ENCODE measurements around the gene DNAL4. TPM values are rescaled to one million over a fixed set of nuclear protein-coding genes. Genes with fewer than 3 reads are reported as not detected.

DNAL4 gene
- total RNA-seq, 1 donor from 2014 or later = 10.0 TPM

DNA sequence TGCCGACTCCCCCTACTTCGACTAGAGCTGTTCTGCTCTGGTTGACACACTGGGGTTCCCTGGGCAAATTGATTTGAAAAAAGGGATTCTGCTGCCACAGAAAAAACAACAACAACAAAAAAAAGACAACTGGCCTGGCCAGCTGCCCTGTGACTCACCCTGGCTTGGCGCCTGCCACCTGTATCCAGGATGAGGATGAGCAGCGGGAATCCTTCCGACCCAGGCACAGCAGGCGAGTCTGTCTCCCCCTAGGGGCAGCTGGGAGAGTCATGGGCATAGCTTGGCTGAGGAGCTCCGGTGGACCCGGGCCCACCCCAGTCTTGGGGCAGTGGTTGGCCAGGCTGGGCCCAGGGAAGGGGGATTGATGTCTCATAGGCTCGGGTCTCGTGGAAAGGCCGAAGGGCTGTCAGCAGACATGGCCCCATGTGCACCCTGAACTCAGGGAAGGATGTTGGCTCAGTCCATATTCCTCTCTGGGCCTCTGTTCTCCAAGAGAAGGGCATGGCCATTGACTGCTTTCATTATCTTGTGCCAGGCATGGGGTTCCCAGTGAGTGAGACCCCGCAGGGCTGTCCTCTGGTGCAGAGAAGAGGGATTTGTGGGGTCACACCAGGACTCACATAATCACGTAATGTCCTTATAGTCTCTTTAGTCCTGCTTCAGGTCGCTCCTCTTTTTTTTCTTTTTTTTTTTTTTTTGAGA, 27.7 kb downstream of the DNAL4 start:
- H3K36me3 ChIP-seq = no peaks in the 10 kb centered on the region
- H3K4me1 ChIP-seq = peaks cover 3% of the 10 kb centered on the region
- intact Hi-C loops (cut with micrococcal nuclease) = loop anchor here (10.0 kb wide), 1 partner anchor 239 kb away; no protein-coding TSS in a partner anchor
- H3K9me3 ChIP-seq (replicated peaks) = no peaks in the 10 kb centered on the region
- no peak overlapping the region for H3K4me3 ChIP-seq
- TF ChIP-seq, protein P1, sequence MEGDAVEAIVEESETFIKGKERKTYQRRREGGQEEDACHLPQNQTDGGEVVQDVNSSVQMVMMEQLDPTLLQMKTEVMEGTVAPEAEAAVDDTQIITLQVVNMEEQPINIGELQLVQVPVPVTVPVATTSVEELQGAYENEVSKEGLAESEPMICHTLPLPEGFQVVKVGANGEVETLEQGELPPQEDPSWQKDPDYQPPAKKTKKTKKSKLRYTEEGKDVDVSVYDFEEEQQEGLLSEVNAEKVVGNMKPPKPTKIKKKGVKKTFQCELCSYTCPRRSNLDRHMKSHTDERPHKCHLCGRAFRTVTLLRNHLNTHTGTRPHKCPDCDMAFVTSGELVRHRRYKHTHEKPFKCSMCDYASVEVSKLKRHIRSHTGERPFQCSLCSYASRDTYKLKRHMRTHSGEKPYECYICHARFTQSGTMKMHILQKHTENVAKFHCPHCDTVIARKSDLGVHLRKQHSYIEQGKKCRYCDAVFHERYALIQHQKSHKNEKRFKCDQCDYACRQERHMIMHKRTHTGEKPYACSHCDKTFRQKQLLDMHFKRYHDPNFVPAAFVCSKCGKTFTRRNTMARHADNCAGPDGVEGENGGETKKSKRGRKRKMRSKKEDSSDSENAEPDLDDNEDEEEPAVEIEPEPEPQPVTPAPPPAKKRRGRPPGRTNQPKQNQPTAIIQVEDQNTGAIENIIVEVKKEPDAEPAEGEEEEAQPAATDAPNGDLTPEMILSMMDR (IDR thresholded peaks at IDR 0.05; ENCODE audit: borderline replicate concordance) = peak; percentile 74
- H3K27ac ChIP-seq (replicated peaks) = no peak overlapping the region
- peak; percentile 38 for DNase-seq
- peaks cover 9% of the 10 kb centered on the region for H3K27me3 ChIP-seq (ENCODE audit: low read depth)

DNA sequence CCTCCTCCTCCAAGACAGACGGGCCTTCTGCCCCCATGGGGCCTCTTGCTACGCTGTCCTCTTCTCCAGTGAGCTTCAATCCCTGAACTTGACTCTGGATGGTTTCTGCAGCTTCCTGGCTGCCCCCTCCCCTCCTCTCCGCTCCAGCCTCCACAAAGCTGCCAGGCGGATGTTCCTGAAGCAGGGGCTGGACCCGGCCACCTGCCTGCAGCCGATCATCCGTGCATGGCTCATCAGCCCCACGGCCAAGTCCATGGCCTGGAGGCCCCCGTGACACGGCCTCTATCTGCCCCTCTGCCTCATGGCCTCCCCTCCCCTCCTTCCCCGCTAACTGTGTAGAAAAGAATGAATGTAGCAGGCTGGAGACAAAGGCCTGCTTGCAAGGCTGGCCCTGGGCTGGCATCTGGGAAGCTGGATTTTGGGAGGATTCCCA, 31.4 kb downstream of the DNAL4 start:
- no peak overlapping the region for H3K4me3 ChIP-seq
- H3K9me3 ChIP-seq (replicated peaks) = no peaks in the 10 kb centered on the region
- H3K4me1 ChIP-seq = no peaks in the 10 kb centered on the region
- H3K27ac ChIP-seq (replicated peaks) = no peak overlapping the region
- intact Hi-C loops (cut with micrococcal nuclease) = loop anchor here (10.0 kb wide), 1 partner anchor 242 kb away; no protein-coding TSS in a partner anchor
- no peaks in the 10 kb centered on the region for H3K36me3 ChIP-seq
- no peak for DNase-seq
- TF ChIP-seq, protein P1 (IDR thresholded peaks at IDR 0.05; ENCODE audit: borderline replicate concordance) = no peak
- peaks cover 9% of the 10 kb centered on the region for H3K27me3 ChIP-seq (ENCODE audit: low read depth)

DNA sequence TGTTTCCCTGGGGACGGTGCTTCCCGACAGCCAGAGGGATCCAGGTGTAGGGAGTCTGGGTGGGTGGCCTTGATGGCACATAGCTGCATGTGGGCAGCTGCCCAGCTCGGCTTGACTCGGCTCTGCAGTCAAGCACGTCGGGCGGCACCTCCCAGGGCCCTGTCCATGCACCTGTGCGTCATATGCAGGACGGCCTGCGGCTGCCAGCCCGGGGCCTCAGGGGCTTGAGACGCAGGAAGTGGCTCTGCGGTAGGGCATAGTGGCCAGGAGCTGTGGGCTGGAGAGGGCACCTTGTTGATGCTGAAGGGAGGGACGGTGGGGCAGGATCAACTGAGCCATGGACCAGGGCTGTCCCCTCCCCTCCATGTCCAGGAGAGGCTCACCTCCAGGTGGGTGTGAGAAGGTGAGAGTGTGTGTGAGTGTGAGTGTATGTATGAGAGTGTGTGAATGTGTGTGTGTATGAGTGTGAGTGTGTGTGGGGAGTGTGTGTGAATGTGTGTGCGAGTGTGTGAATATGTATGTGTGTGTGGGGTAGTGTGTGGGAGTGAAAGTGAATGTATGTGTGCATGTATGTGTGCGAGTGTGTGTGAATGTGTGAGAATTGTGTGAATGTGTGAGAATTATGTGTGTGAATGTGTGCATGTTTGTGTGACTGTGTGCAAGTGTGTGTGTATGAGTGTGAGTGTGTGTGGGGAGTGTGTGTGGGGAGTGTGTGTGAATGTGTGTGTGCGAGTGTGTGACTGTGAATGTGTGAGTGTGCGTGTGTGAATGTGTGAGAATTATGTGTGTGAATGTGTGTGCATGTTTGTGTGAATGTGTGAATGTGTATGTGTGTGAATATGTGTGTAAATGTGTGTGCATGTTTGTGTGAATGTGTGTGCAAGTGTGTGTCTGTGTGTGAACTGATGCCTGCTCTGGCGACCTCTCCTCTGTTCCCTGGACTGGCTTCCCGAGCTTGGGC, 32.5 kb downstream of the DNAL4 start:
- TF ChIP-seq, protein P1 (IDR thresholded peaks at IDR 0.05; ENCODE audit: borderline replicate concordance) = no peak
- intact Hi-C loops (cut with micrococcal nuclease) = loop anchor here (10.0 kb wide), 1 partner anchor 243 kb away; no protein-coding TSS in a partner anchor
- Histone ChIP-seq H3K4me3 (no peak overlapping the region), H3K36me3 (no peaks in the 10 kb centered on the region), H3K4me1 (peaks cover 6% of the 10 kb centered on the region), H3K27me3 (ENCODE audit: low read depth) (peaks cover 9% of the 10 kb centered on the region), H3K27ac (replicated peaks) (no peak overlapping the region), H3K9me3 (replicated peaks) (no peaks in the 10 kb centered on the region)
- DNase-seq = no peak

DNA sequence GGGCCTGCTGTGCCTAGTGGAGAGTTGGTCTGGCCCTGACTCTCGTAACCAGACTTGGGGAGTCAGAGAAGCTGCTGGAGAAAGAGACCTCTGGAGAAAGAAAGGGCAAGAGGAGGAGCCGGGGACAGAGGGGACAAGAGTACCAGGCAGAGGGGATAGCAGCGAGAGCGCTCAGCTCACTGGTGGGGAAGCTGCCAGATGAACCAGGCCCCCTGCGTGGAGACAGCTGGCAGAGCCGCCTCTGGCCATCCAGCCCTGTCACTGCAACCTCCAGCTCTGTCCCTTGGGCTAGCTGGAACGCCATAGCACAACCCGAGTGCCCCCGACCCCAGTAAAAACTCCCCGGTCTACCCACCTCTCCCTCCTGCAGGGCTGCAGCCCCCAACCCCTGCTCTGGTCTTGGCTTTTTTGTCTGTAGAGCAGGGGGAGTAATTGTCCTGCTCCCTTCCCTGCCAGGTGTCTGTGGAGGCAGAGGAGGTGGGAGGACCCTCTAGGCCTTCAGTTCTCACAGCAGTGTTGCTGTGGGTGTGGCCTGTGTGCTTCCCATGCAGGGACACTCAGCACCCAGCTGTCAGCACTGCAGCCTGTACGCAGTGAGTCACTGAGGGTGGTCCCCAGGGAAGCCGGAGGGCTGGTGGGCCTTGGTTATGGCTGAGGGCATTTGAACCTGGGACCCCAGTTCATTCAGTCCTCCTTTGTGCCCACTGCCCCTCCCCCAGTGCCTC, 33.3 kb downstream of the DNAL4 start:
- peaks cover 5% of the 10 kb centered on the region for H3K27me3 ChIP-seq (ENCODE audit: low read depth)
- H3K4me1 ChIP-seq = peaks cover 12% of the 10 kb centered on the region
- H3K27ac ChIP-seq (replicated peaks) = no peak overlapping the region
- TF ChIP-seq, protein P1 (IDR thresholded peaks at IDR 0.05; ENCODE audit: borderline replicate concordance) = no peak
- DNase-seq = no peak
- no peak overlapping the region for H3K4me3 ChIP-seq
- intact Hi-C loops (cut with micrococcal nuclease) = loop anchor here (10.0 kb wide), 1 partner anchor 244 kb away; no protein-coding TSS in a partner anchor
- H3K9me3 ChIP-seq (replicated peaks) = no peaks in the 10 kb centered on the region
- no peaks in the 10 kb centered on the region for H3K36me3 ChIP-seq

DNA sequence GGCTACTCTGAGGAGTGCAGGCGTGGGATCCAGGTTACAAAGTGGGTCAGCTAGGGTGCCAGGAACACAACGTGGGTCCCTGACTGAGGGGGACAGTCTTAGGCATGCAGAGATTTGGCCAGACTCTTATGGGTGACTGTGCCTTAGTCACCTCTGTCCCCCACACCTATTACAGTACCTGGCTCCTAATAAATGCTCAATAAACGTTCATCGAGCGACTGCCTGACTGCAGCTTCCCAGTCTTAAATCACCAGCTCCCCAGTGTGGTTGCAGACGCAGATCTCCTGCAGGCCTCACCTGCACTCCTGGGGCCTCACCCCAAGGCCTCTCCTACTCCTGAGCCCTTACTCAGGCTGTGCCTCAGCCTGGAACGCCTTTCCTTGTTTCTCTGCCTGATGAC, 34.9 kb downstream of the DNAL4 start:
- TF ChIP-seq, protein P1 (IDR thresholded peaks at IDR 0.05; ENCODE audit: borderline replicate concordance) = no peak
- no peak for DNase-seq
- Histone ChIP-seq H3K27ac (replicated peaks) (no peak overlapping the region), H3K9me3 (replicated peaks) (no peaks in the 10 kb centered on the region), H3K4me1 (peaks cover 24% of the 10 kb centered on the region), H3K4me3 (no peak overlapping the region), H3K27me3 (ENCODE audit: low read depth) (no peaks in the 10 kb centered on the region), H3K36me3 (no peaks in the 10 kb centered on the region)
- intact Hi-C loops (cut with micrococcal nuclease) = no loop called here
